Lung (tissue), 12 donors: ENCODE data around the gene IVD. TPM values are rescaled to one million over a fixed set of nuclear protein-coding genes. Genes with fewer than 3 reads are reported as not detected.

Source experiments
- ATAC-seq: fragments of 200-7000 bp; cut with Tn5 transposase; one replicate; pipeline ENCODE4 v1.9.1; 2020; ENCODE audit warnings: moderate number of reproducible peaks; ENCODE audit not compliant: insufficient read depth, low FRiP score
- DNase-seq, 3 donors: peaks; one replicate each; pipeline ENCODE4 v3.0.0-alpha.2; 2013 to 2017
- H3K27ac ChIP-seq, 2 donors: one replicate each; pipeline ENCODE4 v1.5.1; 2013; ENCODE audit warnings: mild to moderate bottlenecking in 2 of 2, moderate library complexity in 2 of 2, control low read depth in 1 of 2, inconsistent platforms in 1 of 2, low read depth in 1 of 2, low read length in 1 of 2
- H3K27me3 ChIP-seq, 3 donors: one replicate each; pipeline ENCODE4 v1.5.1; 2013; ENCODE audit warnings: low read length in 2 of 3; ENCODE audit not compliant: control insufficient read depth in 3 of 3, insufficient read depth in 3 of 3
- H3K36me3 ChIP-seq, 4 donors: one replicate each; pipeline ENCODE4 v1.5.1; 2013; ENCODE audit warnings: low read length in 4 of 4, mild to moderate bottlenecking in 1 of 4, moderate library complexity in 1 of 4; ENCODE audit not compliant: control insufficient read depth in 4 of 4, insufficient read depth in 4 of 4
- H3K4me1 ChIP-seq, 5 donors: one replicate each; pipeline ENCODE4 v1.5.1; 2013; ENCODE audit warnings: low read length in 5 of 5, mild to moderate bottlenecking in 2 of 5, moderate library complexity in 1 of 5; ENCODE audit not compliant: control insufficient read depth in 5 of 5, insufficient read depth in 5 of 5
- H3K4me3 ChIP-seq: one replicate; pipeline ENCODE4 v1.5.1; 2013; ENCODE audit warnings: mild to moderate bottlenecking, control low read depth, moderate library complexity
- H3K9ac ChIP-seq, 2 donors: one replicate each; pipeline ENCODE4 v1.5.1; 2013; ENCODE audit warnings: low read length in 2 of 2, control low read depth in 1 of 2; ENCODE audit not compliant: insufficient read depth in 1 of 2
- H3K9me3 ChIP-seq, 4 donors: one replicate each; pipeline ENCODE4 v1.5.1; 2013; ENCODE audit warnings: low read length in 3 of 4, mild to moderate bottlenecking in 1 of 4, moderate library complexity in 1 of 4; ENCODE audit not compliant: control insufficient read depth in 4 of 4, insufficient read depth in 3 of 4
- WGBS, 2 donors: extraction: QIAGEN DNeasy Blood & Tissue Kit; methylation state at CpG; one replicate each; pipeline ENCODE4 v1.1.7; 2013; 5-methylcytosine and 5-hydroxymethylcytosine counted together
- polyA plus RNA-seq, 2 donors: library from polyadenylated mRNA; stranded (reverse); fragments of 200-250 nt; gene quantifications; one replicate each; pipeline ENCODE4 v1.2.1, GENCODE V29; 2013
- total RNA-seq, 2 donors: library from RNA; depleted of rRNA in 1 of 2; stranded (reverse); fragments of >200 nt in 1 of 2; gene quantifications; one replicate each; pipeline ENCODE4 v1.2.1, GENCODE V29; 2014 to 2021
- TF ChIP-seq, protein P1 (sequence below): IDR thresholded peaks from 2 replicates; pipeline ENCODE4 v1.5.1; 2012; ENCODE audit warnings: mild to moderate bottlenecking; ENCODE audit errors: control extremely low read depth, extremely low read depth
- donor health status: control.
- donor health status: control.
- donor health status: Bipolar disorder and iron deficiency.
- donor health status: healthy.
- donor health status: DM: yes; HTN: yes; CAD: no.

Gene IVD
- total and polyA plus RNA-seq, 4 donors: 41.4 to 87.8 (median 49.3) TPM

DNA sequence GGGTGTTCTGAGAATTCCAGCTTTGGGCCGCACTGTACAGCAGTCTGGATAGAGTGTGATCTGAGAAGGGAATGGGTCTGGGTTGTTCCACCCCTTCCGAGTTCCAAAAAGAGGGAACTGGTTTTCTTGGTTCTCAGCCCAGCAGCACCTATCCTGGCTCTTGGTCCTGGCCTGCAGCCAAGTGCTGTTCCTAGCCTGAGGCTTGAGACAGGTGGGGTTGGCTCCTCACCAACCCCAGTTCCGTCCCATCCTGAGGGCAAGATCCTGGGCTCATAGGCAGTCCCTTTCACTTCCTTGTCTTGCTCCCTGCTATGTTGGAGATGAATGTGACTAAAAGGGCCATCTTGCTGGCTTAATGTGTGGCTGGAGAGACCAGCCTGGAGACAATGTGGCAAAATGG is 15.2 kb downstream of the IVD start:
- TF ChIP-seq, protein P1, sequence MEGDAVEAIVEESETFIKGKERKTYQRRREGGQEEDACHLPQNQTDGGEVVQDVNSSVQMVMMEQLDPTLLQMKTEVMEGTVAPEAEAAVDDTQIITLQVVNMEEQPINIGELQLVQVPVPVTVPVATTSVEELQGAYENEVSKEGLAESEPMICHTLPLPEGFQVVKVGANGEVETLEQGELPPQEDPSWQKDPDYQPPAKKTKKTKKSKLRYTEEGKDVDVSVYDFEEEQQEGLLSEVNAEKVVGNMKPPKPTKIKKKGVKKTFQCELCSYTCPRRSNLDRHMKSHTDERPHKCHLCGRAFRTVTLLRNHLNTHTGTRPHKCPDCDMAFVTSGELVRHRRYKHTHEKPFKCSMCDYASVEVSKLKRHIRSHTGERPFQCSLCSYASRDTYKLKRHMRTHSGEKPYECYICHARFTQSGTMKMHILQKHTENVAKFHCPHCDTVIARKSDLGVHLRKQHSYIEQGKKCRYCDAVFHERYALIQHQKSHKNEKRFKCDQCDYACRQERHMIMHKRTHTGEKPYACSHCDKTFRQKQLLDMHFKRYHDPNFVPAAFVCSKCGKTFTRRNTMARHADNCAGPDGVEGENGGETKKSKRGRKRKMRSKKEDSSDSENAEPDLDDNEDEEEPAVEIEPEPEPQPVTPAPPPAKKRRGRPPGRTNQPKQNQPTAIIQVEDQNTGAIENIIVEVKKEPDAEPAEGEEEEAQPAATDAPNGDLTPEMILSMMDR: no peak
- Histone ChIP-seq H3K9ac (no peak overlapping the region), H3K4me3 (no peak overlapping the region), H3K9me3 (no peaks in the 10 kb centered on the region), H3K27me3 (no peaks in the 10 kb centered on the region), H3K27ac (no peak overlapping the region), H3K4me1 (peaks cover 0 to 3% (median 0%) of the 10 kb centered on the region in 5 donors), H3K36me3 (peaks cover 0 to 16% (median 5%) of the 10 kb centered on the region in 4 donors)
- ATAC-seq (peak; percentile 28), DNase-seq (no peak)
- 52 to 54% methylated on average over 3 of the region's 3 CpGs for WGBS, 2 donors

DNA sequence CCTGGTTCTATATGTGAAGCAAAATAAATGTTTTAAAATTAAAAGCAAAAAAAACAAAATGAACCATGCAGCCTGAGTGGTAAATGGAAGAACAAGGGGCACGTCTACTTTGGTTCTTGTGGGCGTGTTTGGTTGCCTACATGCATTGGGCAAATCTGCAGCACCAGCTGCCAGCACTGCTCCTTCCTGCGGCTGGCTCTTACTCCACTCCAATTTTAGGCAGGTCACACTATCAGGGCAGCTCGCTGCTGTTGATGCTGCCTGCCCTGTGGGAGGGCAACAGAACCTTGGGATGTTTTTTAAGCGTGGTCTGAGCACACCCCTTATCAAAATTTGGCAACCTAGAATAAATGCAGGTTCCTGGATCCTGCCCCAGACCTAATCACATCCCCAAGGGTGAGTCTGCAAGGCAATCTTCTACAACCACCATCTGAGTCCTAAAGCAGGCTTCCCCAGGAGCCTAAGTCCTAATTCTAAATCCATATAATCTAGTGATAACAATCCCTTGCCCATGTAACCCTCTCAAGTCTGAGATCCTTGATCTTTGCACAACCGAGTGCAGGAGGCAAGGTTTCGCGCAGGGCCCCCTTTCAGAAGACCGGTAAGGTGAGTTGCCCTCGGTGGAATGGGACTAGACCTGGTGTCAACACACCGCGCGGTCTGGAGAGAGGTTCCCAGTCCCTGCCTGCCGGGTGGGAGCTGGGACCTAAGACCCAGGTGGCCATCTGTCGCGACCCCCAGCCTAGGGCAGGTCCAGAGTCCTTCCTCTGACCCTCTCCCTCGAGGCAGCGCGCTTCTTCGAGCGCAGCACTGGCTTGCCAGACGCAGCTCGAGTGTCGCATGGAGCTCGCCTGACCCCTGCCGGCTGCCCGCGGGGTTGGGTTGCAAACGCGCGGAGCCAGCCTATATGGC is 15.9 kb downstream of the IVD start:
- no peaks in the 10 kb centered on the region for H3K27me3 ChIP-seq
- peaks cover 0 to 3% (median 0%) of the 10 kb centered on the region in 5 donors for H3K4me1 ChIP-seq
- no peak overlapping the region for H3K9ac ChIP-seq
- H3K9me3 ChIP-seq: no peaks in the 10 kb centered on the region
- ATAC-seq: peak; percentile 88
- WGBS, 2 donors: 15% methylated on average over 31 of the region's 31 CpGs
- DNase-seq: peak; percentile 77 to 82 (median 77)
- TF ChIP-seq, protein P1: peak; percentile 93
- no peak overlapping the region for H3K4me3 ChIP-seq
- H3K27ac ChIP-seq: no peak overlapping the region
- peaks cover 0 to 8% (median 2%) of the 10 kb centered on the region in 4 donors for H3K36me3 ChIP-seq

DNA sequence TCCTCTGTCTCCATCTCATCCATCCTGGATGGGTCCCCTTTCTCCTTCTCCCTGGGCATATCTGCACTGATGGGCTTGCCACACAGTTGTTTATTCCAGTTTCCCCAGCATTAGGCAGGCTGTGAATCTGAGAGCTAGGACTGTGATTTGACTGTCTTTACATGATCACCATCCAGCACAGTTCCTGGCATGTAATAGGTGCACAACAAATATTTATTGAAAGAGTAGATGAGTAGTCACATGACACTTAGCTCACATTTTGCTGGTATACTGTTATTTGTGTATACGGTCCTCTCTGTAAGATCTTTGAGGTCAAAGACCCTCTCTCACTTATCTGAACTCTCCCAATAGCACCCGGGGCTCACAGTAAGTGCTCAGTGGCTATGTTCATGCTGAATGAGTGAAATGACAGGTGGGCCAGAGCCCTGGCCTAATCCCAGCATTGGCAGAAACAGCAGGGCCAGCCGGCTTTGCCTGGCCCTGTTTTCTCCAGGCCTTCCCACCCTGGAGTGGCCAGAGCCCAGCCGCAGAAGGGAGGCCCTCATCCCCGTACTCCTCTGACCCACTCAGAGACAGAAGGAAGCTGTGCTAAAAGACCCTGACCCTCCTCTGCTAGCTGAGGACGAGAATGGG is 19.0 kb downstream of the IVD start:
- Histone ChIP-seq H3K4me1 (peaks cover 0 to 3% (median 0%) of the 10 kb centered on the region in 5 donors), H3K27me3 (no peaks in the 10 kb centered on the region), H3K27ac (no peak overlapping the region), H3K36me3 (no peaks in the 10 kb centered on the region), H3K4me3 (no peak overlapping the region), H3K9ac (no peak overlapping the region), H3K9me3 (peaks cover 0 to 2% (median 0%) of the 10 kb centered on the region in 4 donors)
- no peak for DNase-seq
- no peak for ATAC-seq
- 91 to 95% methylated on average over 6 of the region's 6 CpGs for WGBS, 2 donors
- TF ChIP-seq, protein P1: no peak
